ENCODE measurements around the gene CEP104. TPM values are rescaled to one million over a fixed set of nuclear protein-coding genes. Genes with fewer than 3 reads are reported as not detected.

Gene CEP104
- total and polyA plus RNA-seq, 9 of the 15 experiments (the other 6 are each of a cell fraction or from before 2014, with no cell fraction given) = 11.2 to 63.4 (median 42.6) TPM

- TF ChIP-seq POLR2G (IDR thresholded peaks at IDR 0.05; ENCODE audit: low read depth, low read length) (peak; percentile 62), ZNF449 (CRISPR knock-in tag; IDR thresholded peaks at IDR 0.05) (no peak), E2F5 (CRISPR knock-in tag; IDR thresholded peaks at IDR 0.05) (no peak), THRA (IDR thresholded peaks at IDR 0.05) (no peak), NR2C2 (CRISPR knock-in tag; IDR thresholded peaks at IDR 0.05) (peak; percentile 87; the same call in 1 of the 2 replicates), NR2C2 (tag; IDR thresholded peaks at IDR 0.05) (peak; percentile 78), ZBTB49 (CRISPR knock-in tag; IDR thresholded peaks at IDR 0.05; ENCODE audit: borderline replicate concordance) (0 out of 2 replicates have a peak, but pooled peaks have one; percentile 81), TSC22D4 (tag; IDR thresholded peaks at IDR 0.05) (no peak), NR2C1 (IDR thresholded peaks at IDR 0.05) (0 out of 2 replicates have a peak, but pooled peaks have one; percentile 58), NR2C1 (tag; IDR thresholded peaks at IDR 0.05) (peak; percentile 51; the same call in 1 of the 2 replicates), XRCC3 (IDR thresholded peaks at IDR 0.05) (no peak), ZZZ3 (IDR thresholded peaks at IDR 0.05) (no peak), IRF2 (CRISPR knock-in tag; IDR thresholded peaks at IDR 0.05) (no peak), MBD1 (CRISPR knock-in tag; IDR thresholded peaks at IDR 0.05) (no peak), ZNF212 (CRISPR knock-in tag; IDR thresholded peaks at IDR 0.05) (no peak), KDM5B (IDR thresholded peaks at IDR 0.05; ENCODE audit: insufficient replicate concordance, low read depth, low read length) (no peak), NCOA4 (IDR thresholded peaks at IDR 0.05; ENCODE audit: partially characterized antibody) (no peak), PRMT5 (CRISPR knock-in tag; IDR thresholded peaks at IDR 0.05) (no peak), CHCHD3 (CRISPR knock-in tag; IDR thresholded peaks at IDR 0.05) (peak; percentile 42; the same call in 1 of the 2 replicates), BDP1 (IDR thresholded peaks at IDR 0.05; ENCODE audit: insufficient read depth, insufficient read length) (no peak), SMARCA5 (IDR thresholded peaks at IDR 0.05) (no peak)
These were observed 81.4 kb downstream of the CEP104 start (continued) for GRCh38 chr1:3775490-3776230.
